H1 (cell line): ENCODE results near the gene MPRIP. TPM values are rescaled to one million over a fixed set of nuclear protein-coding genes. Genes with fewer than 3 reads are reported as not detected.

Experiments
- CTCF ChIA-PET: fragments of 300-600 bp; sonication (Branson Sonifier 250); formaldehyde crosslinking; loops from one replicate; lab custom pipeline; 2021; ENCODE audit not compliant: partially characterized antibody; lab: Charles Lee
- POLR2A ChIA-PET: fragments of 300-600 bp; sonication (Branson Sonifier 250); formaldehyde crosslinking; loops from one replicate; lab custom pipeline; 2021; ENCODE audit warnings: inconsistent platforms; ENCODE audit not compliant: partially characterized antibody; lab: Charles Lee
- DNase-seq, 2 experiments: peaks; one replicate each; pipeline versions ENCODE4 v3.0.0 to v3.0.0-alpha.2; 2010 to 2022; ENCODE audit warnings: low spot score in 2 of 2, low read depth in 1 of 2, mixed read lengths in 1 of 2
- FAIRE-seq: peaks from 2 replicates; lab custom pipeline; 2011; peaks lifted over from hg19 to GRCh38; lab: Jason Lieb, UNC
- H2AFZ ChIP-seq: 2 replicates; pipeline ENCODE4 v1.8.1; 2012; ENCODE audit warnings: low read length, inconsistent platforms
- H2AK5ac ChIP-seq: 2 replicates; pipeline ENCODE4 v1.6.1; 2013; ENCODE audit warnings: low read depth, low read length
- H2BK120ac ChIP-seq: replicated peaks from 2 replicates; pipeline ENCODE3; 2013; ENCODE audit warnings: low read depth, low read length, inconsistent platforms
- H2BK12ac ChIP-seq: 2 replicates; pipeline ENCODE4 v1.6.1; 2013; ENCODE audit warnings: low read depth, low read length
- H2BK15ac ChIP-seq: 2 replicates; pipeline ENCODE4 v1.6.1; 2013; ENCODE audit warnings: low read length
- H2BK20ac ChIP-seq: 2 replicates; pipeline ENCODE4 v1.6.1; 2013; ENCODE audit warnings: low read length
- H2BK5ac ChIP-seq: 2 replicates; pipeline ENCODE4 v1.6.1; 2013; ENCODE audit warnings: low read depth, low read length
- H3K14ac ChIP-seq: 2 replicates; pipeline ENCODE4 v1.6.1; 2013; ENCODE audit warnings: inconsistent platforms; ENCODE audit not compliant: insufficient read length
- H3K18ac ChIP-seq: 2 replicates; pipeline ENCODE4 v1.6.1; 2013; ENCODE audit warnings: low read length; ENCODE audit errors: extremely low read depth
- H3K23ac ChIP-seq: 2 replicates; pipeline ENCODE4 v1.6.1; 2013; ENCODE audit warnings: inconsistent platforms; ENCODE audit not compliant: insufficient read length
- H3K23me2 ChIP-seq: 2 replicates; pipeline ENCODE4 v1.6.1; 2013; ENCODE audit warnings: low read depth, low read length
- H3K27ac ChIP-seq: 2 replicates; pipeline ENCODE4 v1.6.1; 2011; ENCODE audit warnings: low read depth, low read length, inconsistent platforms
- H3K27me3 ChIP-seq, 4 experiments: replicated peaks in 1 of 4; 1 replicate in 1 of 4; 2 replicates in 3 of 4; pipeline versions ENCODE4 v1.6.1 to v1.8.1; 2011 to 2013; ENCODE audit warnings: low read length in 3 of 4, mild to moderate bottlenecking in 3 of 4, inconsistent platforms in 2 of 4, mixed read lengths in 2 of 4, moderate library complexity in 1 of 4; ENCODE audit not compliant: control insufficient read depth in 3 of 4, insufficient read depth in 3 of 4; ENCODE audit errors: extremely low read depth in 1 of 4
- H3K36me3 ChIP-seq, 4 experiments: 2 replicates each; pipeline versions ENCODE4 v1.6.1 to v1.8.1; 2011 to 2013; ENCODE audit warnings: mild to moderate bottlenecking in 4 of 4, low read length in 3 of 4, moderate library complexity in 2 of 4, control low read depth in 1 of 4, inconsistent platforms in 1 of 4; ENCODE audit not compliant: insufficient read depth in 4 of 4, control insufficient read depth in 2 of 4
- H3K4ac ChIP-seq: replicated peaks from 2 replicates; pipeline ENCODE3; 2013; ENCODE audit warnings: low read length, low read depth, mixed read lengths, inconsistent platforms; ENCODE audit not compliant: insufficient read length
- H3K4me1 ChIP-seq, 4 experiments: replicated peaks in 1 of 4; 1 replicate in 1 of 4; 2 replicates in 3 of 4; pipeline versions ENCODE4 v1.6.1 to v1.8.1; 2011 to 2013; ENCODE audit warnings: low read length in 3 of 4, inconsistent platforms in 2 of 4, mixed read lengths in 1 of 4; ENCODE audit not compliant: insufficient read depth in 4 of 4, control insufficient read depth in 3 of 4
- H3K4me2 ChIP-seq, 2 experiments: 2 replicates each; pipeline versions ENCODE4 v1.6.1 to v1.8.1; 2011 to 2013; ENCODE audit warnings: low read depth in 2 of 2, low read length in 2 of 2, control low read depth in 1 of 2, inconsistent platforms in 1 of 2, mild to moderate bottlenecking in 1 of 2; ENCODE audit not compliant: insufficient read depth in 1 of 2
- H3K4me3 ChIP-seq, 4 experiments: fragments of 200-600, 300-600 bp in 1 of 4; sonication (generic), shearing (Covaris generic), sonication (Bioruptor Twin) in 1 of 4; 2 replicates each; pipeline versions ENCODE4 v1.5.1 to v1.8.1; 2011 to 2016; ENCODE audit warnings: low read length in 4 of 4, low read depth in 3 of 4, control low read depth in 2 of 4, inconsistent platforms in 2 of 4, mild to moderate bottlenecking in 2 of 4, mixed read lengths in 1 of 4, moderate library complexity in 1 of 4; ENCODE audit not compliant: insufficient read depth in 2 of 4; ENCODE audit errors: extremely low read depth in 1 of 4
- H3K56ac ChIP-seq: replicated peaks from 2 replicates; pipeline ENCODE3; 2013; ENCODE audit warnings: low read depth, mild to moderate bottlenecking, mixed read lengths, low read length, inconsistent platforms; ENCODE audit not compliant: insufficient read length
- H3K79me1 ChIP-seq: 2 replicates; pipeline ENCODE4 v1.6.1; 2013; ENCODE audit warnings: low read depth, low read length, control low read depth
- H3K79me2 ChIP-seq, 2 experiments: 2 replicates each; pipeline versions ENCODE4 v1.6.1 to v1.8.1; 2012 to 2013; ENCODE audit warnings: low read length in 2 of 2, mild to moderate bottlenecking in 2 of 2, inconsistent platforms in 1 of 2; ENCODE audit not compliant: insufficient read depth in 2 of 2, control insufficient read depth in 1 of 2
- H3K9ac ChIP-seq, 4 experiments: replicated peaks in 1 of 4; 1 replicate in 1 of 4; 2 replicates in 3 of 4; pipeline versions ENCODE4 v1.6.1 to v1.8.1; 2011 to 2013; ENCODE audit warnings: low read depth in 3 of 4, low read length in 3 of 4, control low read depth in 2 of 4, mild to moderate bottlenecking in 2 of 4, moderate library complexity in 2 of 4, inconsistent platforms in 1 of 4; ENCODE audit errors: extremely low read depth in 1 of 4
- H3K9me3 ChIP-seq, 2 experiments: 2 replicates each; pipeline versions ENCODE4 v1.6.1 to v1.8.1; 2012 to 2013; ENCODE audit warnings: mild to moderate bottlenecking in 2 of 2, moderate library complexity in 2 of 2, control low read depth in 1 of 2, inconsistent platforms in 1 of 2, low read depth in 1 of 2, low read length in 1 of 2, mixed read lengths in 1 of 2; ENCODE audit not compliant: insufficient read depth in 2 of 2
- H4K20me1 ChIP-seq, 2 experiments: replicated peaks in 1 of 2; 2 replicates each; pipeline versions ENCODE3 to v1.8.1; 2011 to 2013; ENCODE audit warnings: inconsistent platforms in 2 of 2, low read length in 2 of 2, mild to moderate bottlenecking in 1 of 2; ENCODE audit not compliant: insufficient read depth in 2 of 2, control insufficient read depth in 1 of 2
- H4K5ac ChIP-seq: 2 replicates; pipeline ENCODE4 v1.6.1; 2013; ENCODE audit warnings: low read length, low read depth, mixed read lengths, inconsistent platforms; ENCODE audit not compliant: insufficient read length
- H4K8ac ChIP-seq: 2 replicates; pipeline ENCODE4 v1.8.0; 2013; ENCODE audit warnings: mild to moderate bottlenecking, moderate library complexity, low read length, inconsistent platforms; ENCODE audit not compliant: insufficient read depth; ENCODE audit errors: extremely low read depth
- H4K91ac ChIP-seq: replicated peaks from 2 replicates; pipeline ENCODE3; 2013; ENCODE audit warnings: low read length, mixed read lengths, inconsistent platforms; ENCODE audit not compliant: insufficient read length
- EP300 ChIP-seq, 2 experiments: IDR thresholded peaks; 1 replicate in 1 of 2; 2 replicates in 1 of 2; pipeline ENCODE4 v1.6.1; 2011 to 2012; ENCODE audit warnings: low read depth in 2 of 2, low read length in 2 of 2, mild to moderate bottlenecking in 2 of 2, borderline replicate concordance in 1 of 2, inconsistent platforms in 1 of 2, moderate library complexity in 1 of 2
- HDAC6 ChIP-seq: IDR thresholded peaks from one replicate; pipeline ENCODE4 v1.7.1; 2012; ENCODE audit warnings: low read depth, mild to moderate bottlenecking, inconsistent platforms, low read length, moderate library complexity
- KDM4A ChIP-seq: IDR thresholded peaks from one replicate; pipeline ENCODE4 v1.7.1; 2012; ENCODE audit warnings: low read depth, mild to moderate bottlenecking, moderate library complexity, low read length, inconsistent platforms; ENCODE audit not compliant: severe bottlenecking
- NANOG ChIP-seq: IDR thresholded peaks from 2 replicates; pipeline ENCODE4 v1.6.1; 2011; ENCODE audit warnings: low read length, low read depth, mild to moderate bottlenecking, inconsistent platforms; ENCODE audit not compliant: insufficient read depth, poor library complexity, severe bottlenecking
- NRF1 ChIP-seq: IDR thresholded peaks from 2 replicates; pipeline ENCODE4 v1.6.1; 2011; ENCODE audit warnings: mild to moderate bottlenecking, low read depth, low read length, improper control_type of control experiment
- TAF1 ChIP-seq: IDR thresholded peaks from 2 replicates; pipeline ENCODE4 v1.6.1; 2011; ENCODE audit warnings: mild to moderate bottlenecking, low read depth, low read length
- WGBS, 2 experiments: shearing (Covaris generic) in 1 of 2; methylation state at CpG; one replicate each; pipeline versions ENCODE4 v1.1.6 to v1.1.7; 2013 to 2015; ENCODE audit warnings: low lambda C conversion rate in 2 of 2, mixed read lengths in 2 of 2, inconsistent platforms in 1 of 2, low coverage in 1 of 2, missing lambda C conversion rate in 1 of 2; ENCODE audit not compliant: insufficient replicate concordance in 2 of 2, insufficient coverage in 1 of 2, insufficient read length in 1 of 2; ENCODE audit errors: extremely low coverage in 1 of 2, missing lambda C conversion rate in 1 of 2; 5-methylcytosine and 5-hydroxymethylcytosine counted together
- polyA plus RNA-seq, 7 experiments: library from polyadenylated mRNA; depleted of rRNA in 3 of 7; stranded (reverse) in 5 of 7; unstranded in 2 of 7; fragments of >200 nt in 5 of 7; fragments of 200-250 nt in 2 of 7; gene quantifications; 1 replicate in 5 of 7; 2 replicates in 1 of 7; 4 replicates in 1 of 7; pipeline versions ENCODE4 v1.2.1 to v1.2.3, GENCODE V29; 2011 to 2013; ENCODE audit warnings: missing spikeins in 2 of 7, mixed read lengths in 2 of 7
- total RNA-seq: library from RNA; stranded (reverse); fragmentation: NEBNext Ultra II Directional; extraction: Animal tissue kit (Norgen Biotek cat#: 25700); gene quantifications from 2 replicates; pipeline ENCODE4 v1.2.1, GENCODE V29; 2021

Gene MPRIP
- total and polyA plus RNA-seq, 2 of the 8 experiments (the other 6 are each of a cell fraction or from before 2014, with no cell fraction given): 48.6 to 146 TPM

DNA sequence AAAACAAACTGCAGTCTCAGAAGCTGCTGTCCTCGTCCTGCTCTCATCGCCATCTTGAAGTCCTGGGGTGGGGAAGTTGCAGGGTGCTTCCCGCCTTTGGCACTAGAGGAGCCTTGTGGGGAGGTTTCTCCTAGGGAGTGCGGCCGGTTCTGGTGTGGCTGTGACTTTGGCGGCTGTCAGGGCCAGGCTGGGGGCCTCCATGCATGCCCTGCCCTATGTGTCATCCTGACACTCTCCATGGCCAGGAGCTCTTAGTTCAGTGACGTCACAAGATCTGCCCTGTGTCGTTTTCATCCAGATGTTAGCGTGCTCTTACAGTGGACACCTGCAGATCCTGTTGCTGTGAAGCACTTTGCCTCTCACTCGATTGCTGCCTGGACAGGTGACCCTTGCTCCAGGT lies 114.3 kb downstream of the MPRIP start:
- Histone ChIP-seq H3K79me2 (no peaks in the 10 kb centered on the region), H3K23ac (no peak overlapping the region), H3K4me1 (no peaks in the 10 kb centered on the region), H2BK120ac (no peak overlapping the region), H4K5ac (no peak overlapping the region), H3K9ac (no peak overlapping the region), H3K18ac (no peak overlapping the region), H3K9me3 (no peaks in the 10 kb centered on the region), H2BK20ac (no peak overlapping the region), H2BK15ac (no peak overlapping the region), H3K4ac (no peak overlapping the region), H2AK5ac (no peak overlapping the region), H3K4me3 (no peak overlapping the region), H3K4me2 (no peak overlapping the region), H4K91ac (no peak overlapping the region), H3K14ac (no peak overlapping the region), H3K56ac (no peak overlapping the region), H2BK12ac (no peak overlapping the region), H3K23me2 (no peaks in the 10 kb centered on the region), H2AFZ (no peak overlapping the region), H3K27ac (no peak overlapping the region), H3K36me3 (peaks cover 5 to 25% (median 16%) of the 10 kb centered on the region in 4 experiments; a peak in 7 of 8 replicates), H2BK5ac (no peak overlapping the region), H3K79me1 (no peaks in the 10 kb centered on the region), H4K8ac (no peak overlapping the region), H4K20me1 (peaks cover 0 to 1% of the 10 kb centered on the region in 2 experiments), H3K27me3 (no peaks in the 10 kb centered on the region)
- no peak for DNase-seq
- TF ChIP-seq NANOG: no peak
- no peak for TF ChIP-seq HDAC6
- TF ChIP-seq EP300 (IDR thresholded peaks at IDR 0.05; ENCODE audit: borderline replicate concordance in 1 of 2, low read depth in 2 of 2, low read length in 2 of 2): no peak
- TF ChIP-seq TAF1: no peak
- no peak for TF ChIP-seq NRF1
- TF ChIP-seq KDM4A: no peak
- 89% methylated on average over 10 of the region's 10 CpGs; no CpG with 5 or more reads in 1 of the 2 experiments for WGBS, 2 experiments
- FAIRE-seq: no peak
- CTCF ChIA-PET: interaction anchor here (1.3 to 6.8 kb wide), 7 partner anchors 10 to 165 kb away, joined by 3 to 67 read pairs (median 4); no protein-coding TSS in a partner anchor
- POLR2A ChIA-PET: no interaction called here
